Activated CD8-positive, alpha-beta memory T cell treated with anti-CD3 and anti-CD28 coated beads, Interleukin-2, amount 50 U/mL, for 1 hour (primary cell): ENCODE data around the gene CUL7.
"Not testable (repeated sequence)": the region's sequence is repeated elsewhere in the genome, so short reads cannot be mapped to it uniquely, and the experiment has no call there.

ENCODE experiments used
- DNase-seq: peaks from one replicate; pipeline ENCODE4 v3.0.0-alpha.2; 2020; ENCODE audit errors: extremely low read depth

The CUL7 gene

GRCh38 chr6:43045371-43045930 is 8.2 kb downstream of the CUL7 start:
- DNase-seq, result no peak

- DNase-seq, result no peak
These were observed 10.3 kb downstream of the CUL7 start for GRCh38 chr6:43043310-43043709.

- DNase-seq, result not testable (repeated sequence)
These were observed 12.2 kb downstream of the CUL7 start for GRCh38 chr6:43041475-43041874.

GRCh38 chr6:43040542-43041257 is 13.0 kb downstream of the CUL7 start:
- no peak for DNase-seq

- no peak for DNase-seq
These were observed 14.9 kb downstream of the CUL7 start for GRCh38 chr6:43038727-43039126.

- no peak for DNase-seq
These were observed 15.9 kb downstream of the CUL7 start for GRCh38 chr6:43037706-43038105.

GRCh38 chr6:43037197-43037596 is 16.5 kb downstream of the CUL7 start:
- DNase-seq, result no peak

- no peak for DNase-seq
These were observed 16.9 kb downstream of the CUL7 start for GRCh38 chr6:43036712-43037111.

- DNase-seq, result no peak
These were observed 18.0 kb downstream of the CUL7 start for GRCh38 chr6:43035495-43036194.

GRCh38 chr6:43034190-43034525 is 19.5 kb downstream of the CUL7 start:
- no peak for DNase-seq

- DNase-seq, result no peak
These were observed 20.0 kb downstream of the CUL7 start for GRCh38 chr6:43033496-43034189.

- DNase-seq, result no peak
These were observed 21.3 kb downstream of the CUL7 start for GRCh38 chr6:43032326-43032725.

- DNase-seq, result no peak
These were observed 24.5 kb downstream of the CUL7 start for GRCh38 chr6:43029120-43029519.

- DNase-seq, result no peak
These were observed 27.3 kb downstream of the CUL7 start for GRCh38 chr6:43026365-43026764.

GRCh38 chr6:43024436-43024835 is 29.2 kb downstream of the CUL7 start:
- DNase-seq, result no peak

- no peak for DNase-seq
These were observed 32.2 kb downstream of the CUL7 start, which contains the start of gene RRP36 for GRCh38 chr6:43021270-43022047. Gene RRP36 (plus strand): TSS chr6:43021623. CDS start chr6:43021655, 32 bp downstream.

GRCh38 chr6:43020847-43021246 is 32.8 kb downstream of the CUL7 start:
- DNase-seq, result no peak

- DNase-seq, result no peak
These were observed 33.5 kb downstream of the CUL7 start for GRCh38 chr6:43020052-43020705.

GRCh38 chr6:43019152-43019551 is 34.5 kb downstream of the CUL7 start:
- DNase-seq, result no peak

GRCh38 chr6:43016943-43017334 is 36.7 kb downstream of the CUL7 start:
- DNase-seq, result no peak
